HuH-7.5 (cell line): ENCODE results near the gene RSPH6A.

Experiments
- DNase-seq: peaks from one replicate; pipeline ENCODE4 v3.0.0; 2011; ENCODE audit warnings: low spot score

RSPH6A gene

GRCh38 chr19:45779231-45780145 lies 35.6 kb downstream of the RSPH6A start:
- DNase-seq: peak; percentile 96

GRCh38 chr19:45778010-45778661 lies 37.0 kb downstream of the RSPH6A start:
- DNase-seq: no peak

- no peak for DNase-seq
These were observed 37.6 kb downstream of the RSPH6A start for GRCh38 chr19:45777395-45777961.

- no peak for DNase-seq
These were observed 40.3 kb downstream of the RSPH6A start for GRCh38 chr19:45774765-45775164.

- DNase-seq: no peak
These were observed 41.7 kb downstream of the RSPH6A start for GRCh38 chr19:45773384-45773783.

GRCh38 chr19:45772912-45773311 lies 42.2 kb downstream of the RSPH6A start:
- no peak for DNase-seq

- no peak for DNase-seq
These were observed 42.8 kb downstream of the RSPH6A start for GRCh38 chr19:45772130-45772840.

GRCh38 chr19:45771311-45771933 lies 43.7 kb downstream of the RSPH6A start:
- no peak for DNase-seq

- DNase-seq: peak; percentile 99
These were observed 44.7 kb downstream of the RSPH6A start for GRCh38 chr19:45770192-45771101.

GRCh38 chr19:45769821-45770191 lies 45.3 kb downstream of the RSPH6A start:
- DNase-seq: no peak

- peak; percentile 98 for DNase-seq
These were observed 45.9 kb downstream of the RSPH6A start, which contains the start of gene SIX5 for GRCh38 chr19:45768984-45769782. Gene SIX5 (minus strand): TSS chr19:45769252. CDS start chr19:45768844, 408 bp downstream.

GRCh38 chr19:45768655-45768983 lies 46.5 kb downstream of the RSPH6A start:
- peak; percentile 65 for DNase-seq

GRCh38 chr19:45767881-45768654 lies 47.0 kb downstream of the RSPH6A start:
- DNase-seq: peak; percentile 68

GRCh38 chr19:45767410-45767880 lies 47.7 kb downstream of the RSPH6A start:
- peak; percentile 86 for DNase-seq

- no peak for DNase-seq
These were observed 48.2 kb downstream of the RSPH6A start for GRCh38 chr19:45766869-45767346.

GRCh38 chr19:45766296-45766868 lies 48.7 kb downstream of the RSPH6A start:
- DNase-seq: no peak

- no peak for DNase-seq
These were observed 49.3 kb downstream of the RSPH6A start for GRCh38 chr19:45765702-45766295.
